ENCODE measurements around the gene NDUFS7. TPM values are rescaled to one million over a fixed set of nuclear protein-coding genes. Genes with fewer than 3 reads are reported as not detected.

The NDUFS7 gene
- total and polyA plus RNA-seq, 9 of the 15 experiments (the other 6 are each of a cell fraction or from before 2014, with no cell fraction given), result 6.0 to 271 (median 60.6) TPM

- FAIRE-seq, result peak; percentile 52
- TF ChIP-seq ZBTB9 (CRISPR knock-in tag; IDR thresholded peaks at IDR 0.05), result no peak
- TF ChIP-seq RBFOX2 (IDR thresholded peaks at IDR 0.05; ENCODE audit: low read depth, low read length), result peak; percentile 59
- no peak for TF ChIP-seq FOXO4 (CRISPR knock-in tag; IDR thresholded peaks at IDR 0.05)
- TF ChIP-seq ZKSCAN1 (IDR thresholded peaks at IDR 0.05; ENCODE audit: low read depth, low read length), result peak; percentile 95
- no peak for TF ChIP-seq PCBP2 (IDR thresholded peaks at IDR 0.05; ENCODE audit: low read depth, low read length, poor library complexity, severe bottlenecking)
- no peak for TF ChIP-seq ZNF77 (CRISPR knock-in tag; IDR thresholded peaks at IDR 0.05)
- peak; percentile 50 for TF ChIP-seq POLR2G (IDR thresholded peaks at IDR 0.05; ENCODE audit: low read depth, low read length)
- peak; percentile 58; the same call in 1 of the 2 replicates for TF ChIP-seq ZBTB33 (CRISPR knock-in tag; IDR thresholded peaks at IDR 0.05)
- TF ChIP-seq MCM2 (IDR thresholded peaks at IDR 0.05; ENCODE audit: low read depth), result no peak
- no peak for TF ChIP-seq XRCC5 (IDR thresholded peaks at IDR 0.05; ENCODE audit: low read depth, low read length)
- Histone ChIP-seq H2AFZ (ENCODE audit: low read depth, low read length) (no peak overlapping the region), H3K9me1 (ENCODE audit: control insufficient read depth, insufficient read depth, low read length) (peaks cover 35% of the 10 kb centered on the region), H3K27me3 (ENCODE audit: control insufficient read depth in 2 of 2, insufficient read depth in 2 of 2, low read length in 2 of 2) (no peaks in the 10 kb centered on the region), H4K20me1 (replicated peaks; ENCODE audit: control insufficient read depth, insufficient read depth, low read length) (peaks cover 83% of the 10 kb centered on the region), H3K36me3 (ENCODE audit: control insufficient read depth, insufficient read depth, low read length) (peaks cover 88% of the 10 kb centered on the region; the same call in 2 of the 3 replicates), H3K9me3 (replicated peaks; ENCODE audit: control insufficient read depth, insufficient read depth, low read depth, low read length) (no peaks in the 10 kb centered on the region), H3K4me1 (replicated peaks in 1 of 2; ENCODE audit: control insufficient read depth in 2 of 2, insufficient read depth in 2 of 2, low read length in 2 of 2) (peaks cover 42 to 90% of the 10 kb centered on the region in 2 experiments), H3K9ac (ENCODE audit: insufficient read depth in 1 of 2, low read depth in 2 of 2, low read length in 2 of 2) (peak overlapping the region in 1 of 2 experiments; percentile 49; a peak in 2 of 4 replicates), H3K4me3 (no peak overlapping the region), H3K79me2 (ENCODE audit: control insufficient read depth, insufficient read depth, low read length) (peaks cover 99% of the 10 kb centered on the region), H3K27ac (ENCODE audit: extremely low read depth, low read depth, low read length) (peak overlapping the region; percentile 2; the same call in 1 of the 3 replicates), H3K4me2 (ENCODE audit: insufficient read depth, low read length) (no peak overlapping the region)
- DNase-seq (ENCODE audit: extremely low read depth in 1 of 4, low spot score in 3 of 4), result no peak
- intact Hi-C loops (cut with micrococcal nuclease) (no loop called here), in situ Hi-C loops (cut with MboI) (no loop called here)
- 79% methylated on average over 34 of the region's 36 CpGs for WGBS (ENCODE audit: insufficient coverage, low coverage, missing lambda C conversion rate)
- no peak for ATAC-seq
- CTCF ChIA-PET (ENCODE audit: low intra/inter-chr PET ratio), result no interaction called here
- POLR2A ChIA-PET, result interaction anchor here (0.6 to 7.4 kb wide), 12 partner anchors 10 to 272 kb away, joined by 3 to 52 read pairs (median 4); partner anchors contain the start of gene CIRBP
- no TSS peak for BruUV-seq (replicated peaks)
Measured at GRCh38 chr19:1412995-1413800, 29.5 kb downstream of the NDUFS7 start.
